KMS-11 (cell line): ENCODE measurements around the gene MDFI.

ENCODE experiments used
- H2AFZ ChIP-seq: fragments of 200-600 bp; sonication (generic); 2 replicates; pipeline ENCODE4 v1.6.1; 2016; ENCODE audit warnings: antibody characterized with exemption, mixed run types, low read depth
- H3K27ac ChIP-seq: fragments of 200-600 bp; sonication (generic); 2 replicates; pipeline ENCODE4 v1.6.1; 2016; ENCODE audit warnings: mild to moderate bottlenecking, mixed run types
- H3K27me3 ChIP-seq: fragments of 200-600 bp; sonication (generic); 2 replicates; pipeline ENCODE4 v1.6.1; 2017; ENCODE audit warnings: mild to moderate bottlenecking, low read depth, mixed run types, moderate library complexity; ENCODE audit not compliant: insufficient read depth
- H3K36me3 ChIP-seq: fragments of 200-600 bp; sonication (generic); 2 replicates; pipeline ENCODE4 v1.6.1; 2017; ENCODE audit warnings: mild to moderate bottlenecking, mixed run types; ENCODE audit not compliant: insufficient read depth
- H3K4me1 ChIP-seq: fragments of 200-600 bp; sonication (generic); 2 replicates; pipeline ENCODE4 v1.6.1; 2016; ENCODE audit warnings: mild to moderate bottlenecking, low read depth, mixed run types; ENCODE audit not compliant: poor library complexity, severe bottlenecking
- H3K4me2 ChIP-seq: fragments of 200-600 bp; sonication (generic); 2 replicates; pipeline ENCODE4 v1.7.0; 2016; ENCODE audit warnings: mild to moderate bottlenecking, mixed run types
- H3K4me3 ChIP-seq: fragments of 200-600 bp; sonication (generic); IDR thresholded peaks from 2 replicates; pipeline ENCODE4 v1.6.1; 2017; ENCODE audit warnings: low read depth, low read length, mixed read lengths; ENCODE audit not compliant: insufficient read depth
- H3K79me2 ChIP-seq: fragments of 200-600 bp; sonication (generic); 2 replicates; pipeline ENCODE4 v1.6.1; 2016; ENCODE audit warnings: low read depth, mixed run types; ENCODE audit not compliant: insufficient read depth
- H3K9ac ChIP-seq: fragments of 200-600 bp; sonication (generic); 2 replicates; pipeline ENCODE4 v1.6.1; 2016; ENCODE audit warnings: mild to moderate bottlenecking, mixed run types
- H4K20me1 ChIP-seq: fragments of 200-600 bp; sonication (generic); 2 replicates; pipeline ENCODE4 v1.6.1; 2016; ENCODE audit warnings: mild to moderate bottlenecking, mixed run types; ENCODE audit not compliant: insufficient read depth
- TF ChIP-seq, protein P1 (sequence below): fragments of 200-600 bp; sonication (generic); conservative IDR thresholded peaks from 2 replicates; pipeline ENCODE4 v1.6.1; 2017; ENCODE audit warnings: low read depth, mild to moderate bottlenecking, antibody characterized with exemption, low read length, moderate library complexity, mixed read lengths

Gene MDFI

DNA sequence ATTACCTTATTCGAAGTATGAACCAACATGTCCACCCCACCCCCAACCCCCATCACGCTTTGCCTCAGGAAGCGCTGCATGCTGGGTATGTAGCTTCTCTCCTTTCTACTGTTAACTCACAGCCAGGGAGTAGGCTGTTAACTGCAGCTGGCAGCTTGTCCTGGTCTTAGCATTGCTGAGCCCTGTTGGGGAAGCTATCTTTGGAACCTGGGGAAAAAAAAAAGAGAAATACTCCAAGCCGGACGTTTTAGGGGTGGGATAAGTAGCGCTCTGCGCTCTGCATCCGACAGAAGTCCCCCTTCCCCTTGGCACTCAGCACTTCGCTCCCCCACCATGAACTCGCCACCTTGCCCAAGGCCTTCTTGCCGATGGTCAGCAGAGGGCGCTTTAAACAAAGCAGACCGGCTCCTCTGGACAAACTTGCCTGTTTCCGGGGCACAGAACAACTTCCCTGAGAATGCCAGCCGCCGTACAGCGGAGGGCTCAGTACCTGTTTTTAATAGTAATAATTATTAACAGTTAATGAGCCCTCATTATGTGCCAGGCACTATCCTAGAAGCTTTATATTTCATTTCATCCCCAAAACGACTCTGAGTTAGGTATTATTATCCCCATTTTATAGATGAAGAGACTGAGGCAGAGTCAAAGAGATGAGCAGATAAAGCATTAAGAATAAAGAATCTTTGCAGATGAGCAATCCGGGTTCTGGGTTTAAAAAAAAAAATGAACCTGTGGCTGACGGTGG is 35.2 kb upstream of the MDFI start:
- H3K27ac ChIP-seq = no peak overlapping the region
- H3K27me3 ChIP-seq = no peaks in the 10 kb centered on the region
- H3K4me3 ChIP-seq = no peak overlapping the region
- H3K4me2 ChIP-seq = peak overlapping the region; percentile 8; the same call in 1 of the 2 replicates
- H3K36me3 ChIP-seq = no peaks in the 10 kb centered on the region
- TF ChIP-seq, protein P1, sequence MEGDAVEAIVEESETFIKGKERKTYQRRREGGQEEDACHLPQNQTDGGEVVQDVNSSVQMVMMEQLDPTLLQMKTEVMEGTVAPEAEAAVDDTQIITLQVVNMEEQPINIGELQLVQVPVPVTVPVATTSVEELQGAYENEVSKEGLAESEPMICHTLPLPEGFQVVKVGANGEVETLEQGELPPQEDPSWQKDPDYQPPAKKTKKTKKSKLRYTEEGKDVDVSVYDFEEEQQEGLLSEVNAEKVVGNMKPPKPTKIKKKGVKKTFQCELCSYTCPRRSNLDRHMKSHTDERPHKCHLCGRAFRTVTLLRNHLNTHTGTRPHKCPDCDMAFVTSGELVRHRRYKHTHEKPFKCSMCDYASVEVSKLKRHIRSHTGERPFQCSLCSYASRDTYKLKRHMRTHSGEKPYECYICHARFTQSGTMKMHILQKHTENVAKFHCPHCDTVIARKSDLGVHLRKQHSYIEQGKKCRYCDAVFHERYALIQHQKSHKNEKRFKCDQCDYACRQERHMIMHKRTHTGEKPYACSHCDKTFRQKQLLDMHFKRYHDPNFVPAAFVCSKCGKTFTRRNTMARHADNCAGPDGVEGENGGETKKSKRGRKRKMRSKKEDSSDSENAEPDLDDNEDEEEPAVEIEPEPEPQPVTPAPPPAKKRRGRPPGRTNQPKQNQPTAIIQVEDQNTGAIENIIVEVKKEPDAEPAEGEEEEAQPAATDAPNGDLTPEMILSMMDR = peak; percentile 84
- no peaks in the 10 kb centered on the region for H3K79me2 ChIP-seq
- H4K20me1 ChIP-seq = no peaks in the 10 kb centered on the region
- H3K9ac ChIP-seq = no peak overlapping the region; the same call in 1 of the 2 replicates
- peaks cover 4% of the 10 kb centered on the region for H3K4me1 ChIP-seq
- peak overlapping the region; percentile 48; the same call in 1 of the 2 replicates for H2AFZ ChIP-seq

DNA sequence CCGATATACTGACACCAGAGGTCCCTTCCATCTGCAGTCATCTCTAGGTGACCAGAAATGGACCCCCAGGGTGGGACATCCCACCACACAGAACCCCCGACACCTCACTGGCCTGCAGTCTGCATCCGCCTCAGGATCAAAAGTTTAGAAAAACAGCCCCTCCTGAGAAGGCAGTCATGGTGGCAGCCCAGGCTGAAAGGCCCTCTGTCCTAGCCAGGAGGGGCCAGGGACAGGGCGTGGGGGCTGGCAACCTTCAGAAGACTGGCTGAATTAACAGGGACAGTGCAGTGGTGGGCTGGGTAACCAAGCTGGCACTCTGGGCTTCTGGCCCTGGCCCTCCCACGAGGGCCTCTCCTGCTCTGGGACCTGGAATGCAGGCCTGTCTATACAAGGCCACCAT is 34.3 kb upstream of the MDFI start:
- Histone ChIP-seq H3K27ac (no peak overlapping the region), H3K79me2 (no peaks in the 10 kb centered on the region), H3K9ac (no peak overlapping the region), H3K36me3 (no peaks in the 10 kb centered on the region), H3K4me1 (peaks cover 4% of the 10 kb centered on the region), H3K4me3 (no peak overlapping the region), H4K20me1 (no peaks in the 10 kb centered on the region), H3K27me3 (no peaks in the 10 kb centered on the region), H3K4me2 (no peak overlapping the region), H2AFZ (no peak overlapping the region)
- TF ChIP-seq, protein P1 = no peak

- no peak overlapping the region for H3K9ac ChIP-seq
- H3K4me1 ChIP-seq = peaks cover 4% of the 10 kb centered on the region
- no peaks in the 10 kb centered on the region for H3K36me3 ChIP-seq
- no peaks in the 10 kb centered on the region for H3K79me2 ChIP-seq
- no peak overlapping the region for H3K4me2 ChIP-seq
- TF ChIP-seq, protein P1 = no peak
- H2AFZ ChIP-seq = no peak overlapping the region
- H3K27ac ChIP-seq = no peak overlapping the region
- no peaks in the 10 kb centered on the region for H3K27me3 ChIP-seq
- H4K20me1 ChIP-seq = no peaks in the 10 kb centered on the region
- H3K4me3 ChIP-seq = no peak overlapping the region
These were observed 32.6 kb upstream of the MDFI start for GRCh38 chr6:41605649-41606048.

DNA sequence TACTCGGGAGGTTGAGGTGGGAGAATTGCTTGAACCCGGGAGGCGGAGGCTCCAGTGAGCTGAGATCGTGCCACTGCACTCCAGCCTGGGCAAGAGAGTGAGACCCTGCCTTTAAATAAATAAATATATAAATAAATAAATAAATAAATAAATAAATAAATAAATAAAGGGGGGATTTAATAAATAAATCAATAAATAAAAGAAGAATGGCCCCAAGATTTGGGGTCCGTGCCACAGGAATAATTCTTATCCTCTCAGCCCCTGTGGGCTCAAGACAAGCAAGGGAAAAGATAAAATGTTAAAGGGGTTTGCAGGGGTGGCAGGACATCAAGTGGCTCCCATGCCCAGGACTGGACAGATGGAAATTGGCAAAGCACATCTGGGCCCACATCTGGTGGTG is 31.2 kb upstream of the MDFI start:
- no peak overlapping the region for H3K27ac ChIP-seq
- TF ChIP-seq, protein P1 = no peak
- no peak overlapping the region for H3K4me2 ChIP-seq

More for the DNA sequence above, 31.2 kb upstream of the MDFI start:
- H3K36me3 ChIP-seq = no peaks in the 10 kb centered on the region
- H3K4me3 ChIP-seq = no peak overlapping the region
- H3K9ac ChIP-seq = no peak overlapping the region
- peaks cover 4% of the 10 kb centered on the region for H3K4me1 ChIP-seq
- H2AFZ ChIP-seq = no peak overlapping the region
- H3K27me3 ChIP-seq = no peaks in the 10 kb centered on the region
- no peaks in the 10 kb centered on the region for H3K79me2 ChIP-seq
- H4K20me1 ChIP-seq = no peaks in the 10 kb centered on the region
